HepG2 (cell line): ENCODE results near the gene OXLD1. TPM values are rescaled to one million over a fixed set of nuclear protein-coding genes. Genes with fewer than 3 reads are reported as not detected.

Experiments used
- BORCS8-MEF2B ChIP-seq: sonication (generic); formaldehyde crosslinking; IDR thresholded peaks from 2 replicates; pipeline ENCODE4 v1.8.0; 2022; ENCODE audit warnings: mild to moderate bottlenecking, missing genetic modification reagents
- CAMTA2 ChIP-seq: sonication (generic); formaldehyde crosslinking; IDR thresholded peaks from 2 replicates; pipeline ENCODE4 v1.4.0; 2020; ENCODE audit warnings: mild to moderate bottlenecking, missing genetic modification reagents, borderline replicate concordance
- CEBPG ChIP-seq: IDR thresholded peaks from 2 replicates; pipeline ENCODE4 v1.6.1; 2016
- MAFG ChIP-seq: sonication (generic); formaldehyde crosslinking; IDR thresholded peaks from 2 replicates; pipeline ENCODE4 v1.5.1; 2020; ENCODE audit warnings: mild to moderate bottlenecking, missing genetic modification reagents
- NFRKB ChIP-seq: fragments of 450-650 bp; IDR thresholded peaks from 2 replicates; pipeline ENCODE4 v1.6.1; 2017
- NR2F1 ChIP-seq, 2 experiments: fragments of 450-650 bp in 1 of 2; formaldehyde crosslinking in 1 of 2; IDR thresholded peaks; 2 replicates each; pipeline versions ENCODE4 v1.5.0 to v1.6.1; 2016 to 2020; ENCODE audit warnings: mild to moderate bottlenecking in 1 of 2, missing compliant biosample characterization in 1 of 2, missing genetic modification reagents in 1 of 2, moderate library complexity in 1 of 2
- PAWR ChIP-seq: sonication (generic); formaldehyde crosslinking; IDR thresholded peaks from 2 replicates; pipeline ENCODE4 v1.4.0; 2020; ENCODE audit warnings: missing genetic modification reagents, mild to moderate bottlenecking, borderline replicate concordance
- RARA ChIP-seq: IDR thresholded peaks from 2 replicates; pipeline ENCODE4 v1.6.1; 2016; ENCODE audit warnings: missing genetic modification reagents, missing compliant biosample characterization
- RFX3 ChIP-seq: IDR thresholded peaks from 2 replicates; pipeline ENCODE4 v1.6.1; 2016; ENCODE audit warnings: missing biosample characterization, missing genetic modification reagents
- SRSF1 ChIP-seq: fragments of 200-400 bp; formaldehyde crosslinking; optimal IDR thresholded peaks from 2 replicates; pipeline ENCODE3; 2017; ENCODE audit warnings: mild to moderate bottlenecking, low read depth, low read length, moderate library complexity
- SSRP1 ChIP-seq: IDR thresholded peaks from 2 replicates; pipeline ENCODE4 v1.6.1; 2016; ENCODE audit warnings: control low read depth
- TCF7 ChIP-seq: sonication (generic); IDR thresholded peaks from 2 replicates; pipeline ENCODE4 v1.6.1; 2016; ENCODE audit warnings: antibody characterized with exemption, low read depth
- TCF7L2 ChIP-seq: IDR thresholded peaks from 2 replicates; pipeline ENCODE4 v1.6.1; 2011; ENCODE audit warnings: mild to moderate bottlenecking, low read depth, low read length, moderate library complexity
- ZMYM2 ChIP-seq: sonication (generic); formaldehyde crosslinking; IDR thresholded peaks from 2 replicates; pipeline ENCODE4 v1.8.0; 2022; ENCODE audit warnings: mild to moderate bottlenecking, missing genetic modification reagents
- ZNF264 ChIP-seq: sonication (generic); formaldehyde crosslinking; IDR thresholded peaks from 2 replicates; pipeline ENCODE4 v1.4.0; 2020; ENCODE audit warnings: missing genetic modification reagents
- ZNF530 ChIP-seq: sonication (generic); formaldehyde crosslinking; IDR thresholded peaks from 2 replicates; pipeline ENCODE4 v1.5.0; 2020; ENCODE audit warnings: low read depth, mild to moderate bottlenecking, missing genetic modification reagents
- polyA plus RNA-seq, 8 experiments: library from polyadenylated mRNA; depleted of rRNA in 3 of 8; stranded (reverse) in 7 of 8; unstranded in 1 of 8; fragments of >200 nt; fragmentation: Illumina TruSeq in 4 of 8; extraction: Trizol in 4 of 8; gene quantifications; 2 replicates each; pipeline versions ENCODE4 v1.2.1 to v1.2.3, GENCODE V29; 2011 to 2016; ENCODE audit warnings: low read depth in 4 of 8, missing spikeins in 1 of 8, mixed read lengths in 1 of 8; ENCODE audit not compliant: insufficient read depth in 1 of 8
- total RNA-seq, 5 experiments: library from RNA; depleted of rRNA; stranded (reverse); fragments of >200 nt; fragmentation: Illumina TruSeq; extraction: Trizol; gene quantifications; 2 replicates each; pipeline ENCODE4 v1.2.3, GENCODE V29; 2016; ENCODE audit warnings: low read depth in 1 of 5
- TF ChIP-seq, protein P1 (sequence below): fragments of 450-650 bp; IDR thresholded peaks from 2 replicates; pipeline ENCODE4 v1.6.1; 2017; ENCODE audit warnings: mild to moderate bottlenecking
- TF ChIP-seq, protein P2 (sequence below): sonication (generic); formaldehyde crosslinking; IDR thresholded peaks from 2 replicates; pipeline ENCODE4 v1.9.0; 2021; ENCODE audit warnings: missing genetic modification reagents, borderline replicate concordance
- TF ChIP-seq, protein P3 (sequence below): sonication (generic); formaldehyde crosslinking; conservative IDR thresholded peaks from 2 replicates; pipeline ENCODE4 v1.8.0; 2022; ENCODE audit warnings: missing genetic modification reagents
- TF ChIP-seq, protein P4 (sequence below): sonication (generic); formaldehyde crosslinking; IDR thresholded peaks from 2 replicates; pipeline ENCODE4 v1.4.0; 2020; ENCODE audit warnings: missing genetic modification reagents, borderline replicate concordance

The OXLD1 gene
- total and polyA plus RNA-seq, 2 of the 13 experiments (the other 11 are each of a cell fraction or from before 2014, with no cell fraction given) = 27.1 to 37.5 TPM

DNA sequence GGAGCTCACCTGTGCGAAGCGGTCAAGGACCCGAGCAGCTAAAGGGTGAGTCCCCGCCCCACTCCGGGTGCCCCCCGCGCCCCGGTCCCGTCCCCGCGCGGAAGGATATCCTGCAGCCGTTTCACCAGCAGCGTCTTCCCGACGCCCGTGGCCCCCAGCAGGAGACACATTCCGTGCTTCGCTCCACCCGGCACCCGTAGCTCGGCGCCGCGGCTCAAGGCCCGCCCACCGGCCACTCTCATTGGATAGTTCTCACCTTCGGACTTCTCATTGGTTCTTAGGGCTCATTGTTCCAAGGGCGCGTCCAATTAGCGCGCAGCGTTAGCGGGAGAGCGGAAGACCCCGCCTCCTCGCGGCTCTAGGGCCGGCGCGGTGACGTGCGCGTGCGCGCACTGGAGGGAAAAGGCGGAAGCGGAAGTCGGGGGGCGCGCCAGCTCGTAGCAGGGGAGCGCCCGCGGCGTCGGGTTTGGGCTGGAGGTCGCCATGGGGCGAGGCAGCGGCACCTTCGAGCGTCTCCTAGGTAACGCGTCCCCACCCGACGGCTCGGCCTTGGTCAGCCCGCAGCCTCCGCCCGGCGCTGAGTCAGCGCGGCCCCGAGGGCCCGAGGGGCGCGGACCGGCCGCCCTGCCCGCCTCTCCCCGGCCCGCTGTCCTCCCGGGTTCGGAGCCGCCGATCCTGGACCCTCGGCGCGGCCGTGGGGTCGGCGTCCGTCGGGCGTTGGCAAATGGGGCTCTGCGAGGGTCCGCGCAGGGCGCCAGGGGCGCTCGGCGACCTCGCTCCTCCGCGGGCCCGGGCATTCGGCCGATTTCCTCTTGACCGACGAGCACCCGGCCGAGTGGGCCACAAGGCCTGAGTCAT is 17.4 kb upstream of the OXLD1 start, which contains the start of the genes ARL16 and HGS (continued):
- no peak; the same call in 1 of the 2 replicates for TF ChIP-seq ZNF264 (CRISPR knock-in tag)
- no peak for TF ChIP-seq PAWR (CRISPR knock-in tag)
- no peak for TF ChIP-seq TCF7L2
- no peak for TF ChIP-seq SSRP1 (CRISPR knock-in tag)
- no peak for TF ChIP-seq ZMYM2 (CRISPR knock-in tag)
- TF ChIP-seq, protein P1, sequence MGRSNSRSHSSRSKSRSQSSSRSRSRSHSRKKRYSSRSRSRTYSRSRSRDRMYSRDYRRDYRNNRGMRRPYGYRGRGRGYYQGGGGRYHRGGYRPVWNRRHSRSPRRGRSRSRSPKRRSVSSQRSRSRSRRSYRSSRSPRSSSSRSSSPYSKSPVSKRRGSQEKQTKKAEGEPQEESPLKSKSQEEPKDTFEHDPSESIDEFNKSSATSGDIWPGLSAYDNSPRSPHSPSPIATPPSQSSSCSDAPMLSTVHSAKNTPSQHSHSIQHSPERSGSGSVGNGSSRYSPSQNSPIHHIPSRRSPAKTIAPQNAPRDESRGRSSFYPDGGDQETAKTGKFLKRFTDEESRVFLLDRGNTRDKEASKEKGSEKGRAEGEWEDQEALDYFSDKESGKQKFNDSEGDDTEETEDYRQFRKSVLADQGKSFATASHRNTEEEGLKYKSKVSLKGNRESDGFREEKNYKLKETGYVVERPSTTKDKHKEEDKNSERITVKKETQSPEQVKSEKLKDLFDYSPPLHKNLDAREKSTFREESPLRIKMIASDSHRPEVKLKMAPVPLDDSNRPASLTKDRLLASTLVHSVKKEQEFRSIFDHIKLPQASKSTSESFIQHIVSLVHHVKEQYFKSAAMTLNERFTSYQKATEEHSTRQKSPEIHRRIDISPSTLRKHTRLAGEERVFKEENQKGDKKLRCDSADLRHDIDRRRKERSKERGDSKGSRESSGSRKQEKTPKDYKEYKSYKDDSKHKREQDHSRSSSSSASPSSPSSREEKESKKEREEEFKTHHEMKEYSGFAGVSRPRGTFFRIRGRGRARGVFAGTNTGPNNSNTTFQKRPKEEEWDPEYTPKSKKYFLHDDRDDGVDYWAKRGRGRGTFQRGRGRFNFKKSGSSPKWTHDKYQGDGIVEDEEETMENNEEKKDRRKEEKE = no peak
- TF ChIP-seq ZNF530 (CRISPR knock-in tag) = no peak
- 0 out of 2 replicates have a peak, but pooled peaks have one; percentile 9 for TF ChIP-seq RARA (CRISPR knock-in tag)
- TF ChIP-seq TCF7 = no peak
- TF ChIP-seq CAMTA2 (CRISPR knock-in tag) = no peak
- no peak for TF ChIP-seq BORCS8-MEF2B
- no peak for TF ChIP-seq MAFG (CRISPR knock-in tag)
- peak; percentile 60 for TF ChIP-seq SRSF1
- no peak for TF ChIP-seq NR2F1 (CRISPR knock-in tag; IDR thresholded peaks at IDR 0.05)
- no peak for TF ChIP-seq NFRKB
- TF ChIP-seq, protein P2, sequence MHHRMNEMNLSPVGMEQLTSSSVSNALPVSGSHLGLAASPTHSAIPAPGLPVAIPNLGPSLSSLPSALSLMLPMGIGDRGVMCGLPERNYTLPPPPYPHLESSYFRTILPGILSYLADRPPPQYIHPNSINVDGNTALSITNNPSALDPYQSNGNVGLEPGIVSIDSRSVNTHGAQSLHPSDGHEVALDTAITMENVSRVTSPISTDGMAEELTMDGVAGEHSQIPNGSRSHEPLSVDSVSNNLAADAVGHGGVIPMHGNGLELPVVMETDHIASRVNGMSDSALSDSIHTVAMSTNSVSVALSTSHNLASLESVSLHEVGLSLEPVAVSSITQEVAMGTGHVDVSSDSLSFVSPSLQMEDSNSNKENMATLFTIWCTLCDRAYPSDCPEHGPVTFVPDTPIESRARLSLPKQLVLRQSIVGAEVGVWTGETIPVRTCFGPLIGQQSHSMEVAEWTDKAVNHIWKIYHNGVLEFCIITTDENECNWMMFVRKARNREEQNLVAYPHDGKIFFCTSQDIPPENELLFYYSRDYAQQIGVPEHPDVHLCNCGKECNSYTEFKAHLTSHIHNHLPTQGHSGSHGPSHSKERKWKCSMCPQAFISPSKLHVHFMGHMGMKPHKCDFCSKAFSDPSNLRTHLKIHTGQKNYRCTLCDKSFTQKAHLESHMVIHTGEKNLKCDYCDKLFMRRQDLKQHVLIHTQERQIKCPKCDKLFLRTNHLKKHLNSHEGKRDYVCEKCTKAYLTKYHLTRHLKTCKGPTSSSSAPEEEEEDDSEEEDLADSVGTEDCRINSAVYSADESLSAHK (CRISPR knock-in tag) = no peak
- peak; percentile 5; the same call in 1 of the 2 replicates for TF ChIP-seq CEBPG (CRISPR knock-in tag)
- TF ChIP-seq, protein P3, sequence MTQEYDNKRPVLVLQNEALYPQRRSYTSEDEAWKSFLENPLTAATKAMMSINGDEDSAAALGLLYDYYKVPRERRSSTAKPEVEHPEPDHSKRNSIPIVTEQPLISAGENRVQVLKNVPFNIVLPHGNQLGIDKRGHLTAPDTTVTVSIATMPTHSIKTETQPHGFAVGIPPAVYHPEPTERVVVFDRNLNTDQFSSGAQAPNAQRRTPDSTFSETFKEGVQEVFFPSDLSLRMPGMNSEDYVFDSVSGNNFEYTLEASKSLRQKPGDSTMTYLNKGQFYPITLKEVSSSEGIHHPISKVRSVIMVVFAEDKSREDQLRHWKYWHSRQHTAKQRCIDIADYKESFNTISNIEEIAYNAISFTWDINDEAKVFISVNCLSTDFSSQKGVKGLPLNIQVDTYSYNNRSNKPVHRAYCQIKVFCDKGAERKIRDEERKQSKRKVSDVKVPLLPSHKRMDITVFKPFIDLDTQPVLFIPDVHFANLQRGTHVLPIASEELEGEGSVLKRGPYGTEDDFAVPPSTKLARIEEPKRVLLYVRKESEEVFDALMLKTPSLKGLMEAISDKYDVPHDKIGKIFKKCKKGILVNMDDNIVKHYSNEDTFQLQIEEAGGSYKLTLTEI = no peak
- TF ChIP-seq, protein P4, sequence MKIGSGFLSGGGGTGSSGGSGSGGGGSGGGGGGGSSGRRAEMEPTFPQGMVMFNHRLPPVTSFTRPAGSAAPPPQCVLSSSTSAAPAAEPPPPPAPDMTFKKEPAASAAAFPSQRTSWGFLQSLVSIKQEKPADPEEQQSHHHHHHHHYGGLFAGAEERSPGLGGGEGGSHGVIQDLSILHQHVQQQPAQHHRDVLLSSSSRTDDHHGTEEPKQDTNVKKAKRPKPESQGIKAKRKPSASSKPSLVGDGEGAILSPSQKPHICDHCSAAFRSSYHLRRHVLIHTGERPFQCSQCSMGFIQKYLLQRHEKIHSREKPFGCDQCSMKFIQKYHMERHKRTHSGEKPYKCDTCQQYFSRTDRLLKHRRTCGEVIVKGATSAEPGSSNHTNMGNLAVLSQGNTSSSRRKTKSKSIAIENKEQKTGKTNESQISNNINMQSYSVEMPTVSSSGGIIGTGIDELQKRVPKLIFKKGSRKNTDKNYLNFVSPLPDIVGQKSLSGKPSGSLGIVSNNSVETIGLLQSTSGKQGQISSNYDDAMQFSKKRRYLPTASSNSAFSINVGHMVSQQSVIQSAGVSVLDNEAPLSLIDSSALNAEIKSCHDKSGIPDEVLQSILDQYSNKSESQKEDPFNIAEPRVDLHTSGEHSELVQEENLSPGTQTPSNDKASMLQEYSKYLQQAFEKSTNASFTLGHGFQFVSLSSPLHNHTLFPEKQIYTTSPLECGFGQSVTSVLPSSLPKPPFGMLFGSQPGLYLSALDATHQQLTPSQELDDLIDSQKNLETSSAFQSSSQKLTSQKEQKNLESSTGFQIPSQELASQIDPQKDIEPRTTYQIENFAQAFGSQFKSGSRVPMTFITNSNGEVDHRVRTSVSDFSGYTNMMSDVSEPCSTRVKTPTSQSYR (CRISPR knock-in tag) = no peak
- no peak for TF ChIP-seq RFX3 (CRISPR knock-in tag)
